GM19397 (cell line): Measurements from ENCODE around the gene ULK1.

ENCODE experiments used
- ATAC-seq: cut with Tn5 transposase; IDR thresholded peaks from one replicate; pipeline ENCODE4 v1.9.1; 2021; ENCODE audit warnings: mild to moderate bottlenecking, moderate library complexity; ENCODE audit not compliant: unreplicated experiment

The ULK1 gene

GRCh38 chr12:131894313-131894860, at the start of gene ULK1:
TSS of gene ULK1 (plus strand) at chr12:131894622. CDS start at chr12:131895002, 380 bp downstream.
- ATAC-seq, result peak; percentile 86

- no peak for ATAC-seq
Observed at GRCh38 chr12:131844656-131845055, 49.8 kb upstream of the ULK1 start.

GRCh38 chr12:131845121-131845520, 49.3 kb upstream of the ULK1 start:
- no peak for ATAC-seq

- ATAC-seq, result no peak
Observed at GRCh38 chr12:131847456-131847855, 47.0 kb upstream of the ULK1 start.

- ATAC-seq, result no peak
Observed at GRCh38 chr12:131848753-131849152, 45.7 kb upstream of the ULK1 start.

- no peak for ATAC-seq
Observed at GRCh38 chr12:131849700-131850553, 44.5 kb upstream of the ULK1 start.

GRCh38 chr12:131850856-131851559, 43.4 kb upstream of the ULK1 start:
- ATAC-seq, result no peak

GRCh38 chr12:131851741-131852550, 42.5 kb upstream of the ULK1 start:
- ATAC-seq, result no peak

- no peak for ATAC-seq
Observed at GRCh38 chr12:131852551-131853299, 41.7 kb upstream of the ULK1 start.

GRCh38 chr12:131853832-131854797, 40.3 kb upstream of the ULK1 start:
- ATAC-seq, result no peak

GRCh38 chr12:131854861-131855476, 39.5 kb upstream of the ULK1 start:
- ATAC-seq, result no peak

- no peak for ATAC-seq
Observed at GRCh38 chr12:131855521-131856142, 38.8 kb upstream of the ULK1 start.

GRCh38 chr12:131856366-131857097, 37.9 kb upstream of the ULK1 start:
- no peak for ATAC-seq

- no peak for ATAC-seq
Observed at GRCh38 chr12:131857908-131858850, 36.2 kb upstream of the ULK1 start.

- no peak for ATAC-seq
Observed at GRCh38 chr12:131860472-131861260, 33.8 kb upstream of the ULK1 start.
